Measurements from ENCODE around the gene VPS35. TPM values are rescaled to one million over a fixed set of nuclear protein-coding genes. Genes with fewer than 3 reads are reported as not detected.
A peak's percentile ranks its signal among the peaks of the same experiment; 100 is the strongest.

The VPS35 gene
- polyA plus RNA-seq, 12 donors, result 66.1 to 210 (median 88.5) TPM

DNA sequence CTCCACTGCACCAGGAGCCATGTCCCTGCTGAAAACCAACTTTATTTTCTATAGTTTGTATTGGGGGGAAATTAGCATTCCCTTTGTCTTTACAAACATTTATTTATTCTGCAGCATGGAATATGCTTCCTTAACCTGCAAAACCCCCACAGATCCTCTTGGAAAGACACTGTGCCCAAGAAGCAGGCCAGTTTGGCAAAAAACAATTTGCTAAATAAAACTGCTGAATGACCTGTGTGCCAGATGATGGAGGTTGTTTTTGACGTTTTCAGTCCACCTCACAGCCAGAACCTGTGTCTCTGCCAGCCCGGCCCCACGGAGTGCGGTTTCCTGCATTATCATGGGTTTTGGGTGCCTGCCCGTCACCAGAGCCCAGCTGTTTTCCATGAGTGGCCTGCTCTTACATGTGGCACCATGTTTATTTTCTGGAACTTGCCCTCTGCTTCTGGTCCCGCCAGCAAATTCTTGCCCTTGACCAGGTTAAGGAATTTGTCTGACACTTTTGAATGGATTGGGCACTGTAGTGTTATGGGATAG is 26.9 kb upstream of the VPS35 start:
- no peak for DNase-seq

DNA sequence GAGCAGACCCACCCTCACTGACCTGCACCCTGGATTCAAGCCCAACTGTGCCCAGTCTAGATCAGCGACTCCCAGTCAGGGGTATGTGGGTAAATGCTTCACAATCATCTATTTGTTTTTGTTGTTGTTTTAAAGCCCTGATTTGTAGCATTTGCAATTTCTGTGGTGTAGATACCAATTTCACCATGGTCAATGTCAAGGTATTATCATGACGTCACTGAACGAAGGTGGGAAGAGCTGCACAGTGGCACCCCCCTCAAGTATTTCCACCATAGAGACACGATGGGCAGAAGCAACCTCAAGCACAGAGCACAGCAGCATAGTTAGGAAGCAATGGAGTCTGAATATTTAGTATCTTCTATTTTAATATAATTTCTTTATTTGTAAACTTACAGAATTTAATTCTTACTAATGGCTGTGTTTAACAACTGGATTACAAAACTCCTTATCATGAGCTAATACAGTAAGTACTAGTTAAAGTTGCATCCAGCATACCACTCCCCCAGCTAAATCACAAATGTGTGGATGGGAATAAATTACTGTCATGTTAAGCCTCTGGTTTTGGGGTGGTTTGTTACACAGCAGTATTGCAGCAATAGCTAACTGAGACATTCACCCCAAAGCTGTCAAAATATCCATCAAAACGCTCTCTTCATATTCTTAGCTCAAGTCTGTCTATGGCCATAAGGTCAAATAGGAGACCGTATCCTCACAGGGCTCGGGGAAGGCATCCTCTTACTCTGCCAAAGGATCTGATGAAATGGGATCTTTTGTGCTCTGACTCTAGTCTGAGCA is 26.0 kb upstream of the VPS35 start:
- DNase-seq, result no peak

DNA sequence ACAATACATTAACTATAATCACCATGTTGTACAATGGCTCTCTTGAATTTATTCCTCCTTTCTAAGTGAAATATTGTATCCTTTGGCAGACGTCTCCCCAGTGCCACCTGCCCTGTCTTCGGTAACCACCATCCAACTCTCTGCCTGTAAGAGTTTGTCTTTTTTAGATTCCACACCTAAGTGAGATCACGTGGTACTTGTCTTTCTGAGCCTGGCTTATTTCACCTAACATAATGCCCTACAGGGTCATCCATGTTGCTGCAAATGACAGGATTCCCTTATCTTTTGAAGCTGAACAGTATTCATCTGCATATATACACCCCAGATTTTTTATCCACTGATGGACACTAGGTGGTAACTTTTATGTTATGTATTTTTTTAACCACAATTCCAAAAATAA is 24.7 kb upstream of the VPS35 start:
- DNase-seq, result no peak

DNA sequence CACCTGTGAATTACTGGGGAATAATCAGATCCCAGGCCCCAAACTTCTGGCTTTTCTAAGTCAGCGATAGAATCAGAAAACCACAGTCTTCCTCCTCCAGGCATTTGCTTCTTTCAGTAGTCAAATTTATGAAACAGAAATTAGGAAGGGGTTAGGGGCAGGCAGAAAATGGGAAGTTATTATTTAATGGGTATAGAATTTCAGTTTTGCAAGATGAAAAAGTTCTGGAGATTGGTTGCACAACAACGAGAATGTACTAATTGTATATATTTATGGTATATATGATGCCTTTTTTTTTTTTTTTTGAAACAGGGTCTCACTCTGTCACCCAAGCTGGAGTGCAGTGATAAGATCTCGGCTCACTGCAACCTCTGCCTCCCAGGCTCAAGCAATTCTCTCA is 23.9 kb upstream of the VPS35 start:
- no peak for DNase-seq

DNA sequence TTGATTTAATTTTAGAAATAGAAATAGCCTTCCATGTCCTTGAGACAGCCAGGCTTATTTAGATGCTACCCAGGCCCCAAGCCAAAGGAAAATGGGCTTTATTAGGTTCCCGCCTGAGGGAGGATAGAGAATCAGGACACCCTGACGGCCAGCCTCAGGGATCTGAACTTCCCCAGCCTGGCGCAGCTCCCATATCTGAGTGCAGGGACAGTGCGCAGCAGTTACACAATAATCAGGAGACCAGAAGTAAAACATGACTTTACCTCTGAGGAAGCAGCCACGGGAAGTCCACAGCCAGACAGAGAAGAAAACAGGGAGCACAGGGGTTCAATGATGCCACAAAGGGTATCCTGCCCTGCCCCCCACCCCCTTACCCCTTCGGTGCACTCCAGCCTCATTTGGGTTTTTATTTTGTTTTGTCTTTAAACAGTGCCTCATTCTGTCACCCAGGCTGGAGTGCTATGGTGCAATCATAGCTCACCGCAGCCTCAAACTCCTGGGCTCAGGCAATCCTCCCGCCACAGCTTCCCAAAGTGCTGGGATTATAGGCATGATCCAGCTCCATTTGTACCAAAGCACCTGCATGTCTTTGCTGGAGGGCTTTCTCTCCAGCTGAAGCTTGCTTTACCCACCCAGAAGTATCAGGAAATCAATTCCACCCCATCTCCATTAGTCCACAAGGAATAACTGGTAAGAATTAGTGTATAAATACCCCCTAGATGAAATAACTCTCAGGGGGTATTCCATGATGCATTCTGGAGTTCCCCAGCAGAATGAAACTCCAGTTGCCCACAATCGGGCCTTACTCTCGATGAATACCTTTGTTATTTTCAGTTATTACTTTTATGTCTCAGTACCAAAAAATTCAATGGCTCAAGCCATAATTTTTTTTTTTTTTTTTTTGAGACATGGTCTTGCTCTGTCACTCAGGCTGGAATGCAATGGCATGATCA is 22.4 kb upstream of the VPS35 start:
- DNase-seq, result no peak

DNA sequence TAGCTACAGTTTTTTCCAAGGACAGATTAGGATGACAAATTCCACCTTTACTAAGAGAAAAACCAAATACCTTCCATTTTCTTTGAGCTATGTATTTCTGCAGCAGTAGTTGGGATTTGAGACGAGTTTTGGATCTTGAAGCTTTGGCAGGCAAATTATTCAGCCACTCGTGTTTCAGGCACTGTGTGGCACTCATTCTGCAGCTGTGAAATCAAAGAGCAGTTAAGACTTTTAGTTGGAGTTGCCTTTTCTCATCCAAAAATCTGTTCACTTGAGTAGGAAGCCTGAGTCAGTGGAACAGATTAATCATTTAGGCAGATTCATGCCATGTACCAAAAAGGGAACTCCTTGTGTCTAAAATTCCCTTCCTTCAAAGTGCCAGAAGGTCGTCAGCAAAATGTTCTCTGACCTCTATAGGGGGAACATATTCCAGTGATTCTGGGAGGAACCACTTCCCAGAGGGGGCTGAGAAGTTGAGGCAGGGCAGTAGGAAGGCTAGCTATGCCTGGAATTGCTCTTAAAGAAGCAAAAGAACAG is 20.6 kb upstream of the VPS35 start:
- no peak for DNase-seq

DNA sequence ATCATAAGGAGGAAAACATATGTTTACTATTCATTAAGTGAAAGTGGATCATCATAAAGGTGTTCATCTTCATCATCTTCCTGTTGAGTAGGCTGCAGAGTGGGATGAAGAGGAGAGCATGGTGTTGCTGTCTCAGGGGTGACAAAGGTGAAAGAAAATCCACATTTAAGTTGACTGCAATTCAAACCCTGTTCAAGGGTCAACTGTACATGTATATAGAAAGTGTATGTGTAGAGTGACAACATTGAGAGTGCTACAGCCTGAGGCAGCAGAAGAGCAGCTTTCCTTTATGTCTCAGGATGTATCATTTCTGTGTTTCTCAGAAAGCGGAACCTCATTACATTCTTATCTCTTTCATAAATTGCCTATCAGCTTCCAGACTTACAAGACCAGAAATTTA is 17.7 kb upstream of the VPS35 start:
- no peak for DNase-seq

DNA sequence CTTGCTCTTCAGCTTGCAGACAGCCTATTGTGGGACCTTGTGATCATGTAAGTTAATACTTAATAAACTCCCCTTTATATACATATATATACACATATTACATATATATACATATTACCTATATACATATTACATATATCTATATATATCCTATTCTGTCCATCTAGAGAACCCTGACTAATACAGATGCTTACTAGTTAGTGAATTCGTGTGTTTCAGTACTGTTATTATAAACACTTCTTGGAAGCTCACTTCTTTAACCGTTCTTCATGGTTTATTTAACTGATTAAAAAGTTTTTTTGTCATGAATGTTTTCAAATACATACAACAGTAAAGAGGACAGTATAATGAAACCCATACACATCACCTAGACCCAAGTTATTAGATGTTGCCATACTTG is 13.1 kb upstream of the VPS35 start:
- no peak for DNase-seq

DNA sequence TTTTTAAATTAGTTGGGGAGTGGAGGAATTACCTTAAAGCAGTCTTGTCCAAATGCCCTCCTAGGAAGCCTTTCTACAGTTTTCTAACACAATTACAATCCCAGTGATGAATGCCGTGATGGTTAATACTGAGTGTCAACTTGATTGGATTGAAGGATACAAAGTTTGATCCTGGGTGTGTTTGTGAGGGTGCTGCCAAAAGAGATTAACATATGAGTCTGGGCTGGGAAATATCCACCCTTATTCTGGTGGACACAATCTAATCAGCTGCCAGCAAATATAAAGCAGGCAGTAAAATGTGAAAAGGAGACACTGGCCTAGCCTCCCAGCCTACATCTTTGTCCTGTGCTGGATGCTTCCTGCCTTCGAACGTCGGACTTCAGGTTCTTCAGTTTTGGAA is 12.6 kb upstream of the VPS35 start:
- no peak for DNase-seq

DNA sequence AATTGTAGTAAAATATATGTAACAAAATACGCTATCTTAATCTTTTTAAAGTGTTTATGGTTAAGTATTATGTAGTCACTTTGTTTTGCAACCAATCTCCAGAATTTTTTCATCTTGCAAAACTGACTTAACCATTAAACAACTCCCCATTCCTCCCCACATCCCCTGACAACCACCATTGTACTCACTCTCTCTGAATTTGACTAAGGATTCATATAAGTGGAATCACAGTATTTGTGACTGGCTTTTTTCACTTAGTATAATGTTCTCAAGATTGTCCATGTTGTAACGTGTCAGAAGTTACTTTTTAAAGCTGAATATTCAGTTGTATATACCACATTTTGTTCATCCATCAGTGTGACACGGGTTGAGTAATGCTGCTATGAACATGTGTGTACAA is 11.1 kb upstream of the VPS35 start:
- DNase-seq, result no peak

DNA sequence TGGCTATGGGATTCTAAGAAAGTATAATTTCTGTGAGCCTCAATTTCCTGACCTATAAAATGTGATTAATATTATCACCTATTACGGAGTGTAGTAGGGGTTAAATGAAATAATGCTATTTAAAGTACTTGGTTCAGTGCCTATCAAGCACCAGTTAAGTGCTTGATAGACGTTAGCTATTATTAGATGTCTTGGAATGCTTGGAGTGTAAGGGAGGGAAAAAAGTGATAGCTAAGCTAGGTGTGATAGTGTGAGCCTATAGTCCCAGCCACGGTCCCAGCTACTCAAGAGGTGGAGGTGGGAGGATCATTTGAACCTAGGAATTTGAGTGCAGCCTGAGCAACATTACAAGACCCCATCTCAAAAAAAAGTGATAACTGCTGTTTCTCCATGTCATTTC is 8.0 kb upstream of the VPS35 start:
- no peak for DNase-seq

DNA sequence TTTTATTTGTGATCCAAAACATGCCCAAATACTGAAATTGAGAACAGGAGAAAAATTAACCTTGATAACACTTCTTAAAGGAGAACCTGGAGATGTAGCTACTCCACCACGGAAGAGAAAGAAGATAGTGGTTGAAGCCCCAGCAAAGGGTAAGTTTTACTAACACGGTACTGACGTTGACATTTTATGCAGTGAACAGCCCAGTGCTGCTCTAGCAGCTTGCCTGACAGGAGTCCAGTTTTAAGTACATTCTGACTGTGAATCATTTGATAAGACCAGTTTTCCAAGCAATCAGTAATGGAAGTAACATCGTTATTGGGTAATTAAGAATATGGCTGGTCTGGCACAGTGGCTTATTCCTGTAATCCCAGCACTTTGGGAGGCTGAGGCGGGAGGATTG is 7.0 kb upstream of the VPS35 start:
- no peak for DNase-seq

DNA sequence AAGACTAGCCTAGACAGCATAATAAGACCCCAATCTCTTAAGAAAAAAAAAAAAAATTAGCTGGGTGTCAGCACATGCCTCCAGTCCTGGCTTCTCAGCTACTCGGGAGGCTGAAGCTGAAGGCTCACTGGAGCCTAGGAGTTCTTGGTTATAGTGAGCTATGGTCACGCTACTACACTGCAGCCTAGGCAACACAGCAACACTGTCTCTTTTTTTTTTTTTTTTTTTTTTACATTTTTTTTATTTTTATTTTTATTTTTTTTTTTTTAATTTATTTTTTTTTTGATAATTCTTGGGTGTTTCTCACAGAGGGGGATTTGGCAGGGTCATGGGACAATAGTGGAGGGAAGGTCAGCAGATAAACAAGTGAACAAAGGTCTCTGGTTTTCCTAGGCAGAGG is 4.6 kb upstream of the VPS35 start:
- DNase-seq, result no peak

DNA sequence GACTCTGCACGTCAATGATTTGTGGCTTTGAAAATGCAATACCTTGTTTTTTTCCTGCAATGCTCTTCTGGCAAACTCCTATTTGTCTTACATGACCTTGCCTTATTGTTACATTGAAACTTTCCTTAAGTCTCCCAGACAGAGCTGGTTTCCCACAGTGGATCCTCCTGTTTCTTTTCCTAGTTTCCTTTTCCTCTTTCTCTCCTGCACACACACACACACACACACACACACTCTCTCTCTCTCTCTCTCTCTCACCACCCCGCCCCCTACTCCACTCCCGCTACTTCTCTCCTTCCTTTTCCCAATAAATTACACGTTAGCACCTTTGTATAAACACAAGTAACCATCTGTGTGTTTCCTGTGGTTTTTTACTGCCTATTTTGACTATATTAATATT is 2.7 kb upstream of the VPS35 start:
- DNase-seq, result no peak

DNA sequence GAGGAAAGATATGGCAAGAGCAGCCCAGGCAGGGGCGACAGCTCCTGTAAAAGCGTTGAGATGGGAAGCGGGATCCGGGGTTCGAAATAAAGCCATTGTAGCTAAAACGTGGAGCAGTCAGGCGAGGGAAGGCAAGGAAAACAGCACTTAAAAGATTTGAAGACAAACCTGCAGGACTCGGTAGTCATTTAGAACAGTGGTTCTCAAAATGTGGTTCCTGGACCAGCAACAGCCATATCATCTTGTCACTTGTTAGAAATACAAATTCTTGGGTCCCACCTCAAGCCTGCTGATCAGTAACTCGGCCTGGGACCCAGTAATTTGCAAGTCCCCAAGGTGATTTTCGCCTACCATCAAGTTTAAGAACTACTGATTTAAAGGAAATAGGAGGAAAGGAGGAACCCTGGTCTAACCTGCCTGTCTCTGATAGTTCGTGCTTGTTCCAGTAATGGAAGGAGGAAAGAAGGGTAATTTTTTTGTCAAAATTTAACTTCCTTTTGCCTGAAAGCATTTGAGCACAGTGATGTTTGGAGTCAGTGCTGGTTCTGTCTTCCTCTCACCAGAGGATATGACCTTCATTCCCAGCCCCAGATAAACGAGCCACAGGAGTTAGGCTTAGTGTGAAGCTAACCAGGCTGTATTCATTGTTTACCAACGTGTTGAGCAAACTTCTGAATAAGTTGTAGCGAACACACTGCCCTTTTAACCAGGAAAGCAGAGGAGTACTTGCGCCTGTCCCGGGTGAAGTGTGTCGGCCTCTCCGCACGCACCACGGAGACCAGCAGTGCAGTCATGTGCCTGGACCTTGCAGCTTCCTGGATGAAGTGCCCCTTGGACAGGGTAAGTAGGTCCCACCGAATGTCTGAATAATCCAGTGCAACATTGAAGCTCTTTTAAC is 1.6 kb upstream of the VPS35 start:
- DNase-seq, result no peak

DNA sequence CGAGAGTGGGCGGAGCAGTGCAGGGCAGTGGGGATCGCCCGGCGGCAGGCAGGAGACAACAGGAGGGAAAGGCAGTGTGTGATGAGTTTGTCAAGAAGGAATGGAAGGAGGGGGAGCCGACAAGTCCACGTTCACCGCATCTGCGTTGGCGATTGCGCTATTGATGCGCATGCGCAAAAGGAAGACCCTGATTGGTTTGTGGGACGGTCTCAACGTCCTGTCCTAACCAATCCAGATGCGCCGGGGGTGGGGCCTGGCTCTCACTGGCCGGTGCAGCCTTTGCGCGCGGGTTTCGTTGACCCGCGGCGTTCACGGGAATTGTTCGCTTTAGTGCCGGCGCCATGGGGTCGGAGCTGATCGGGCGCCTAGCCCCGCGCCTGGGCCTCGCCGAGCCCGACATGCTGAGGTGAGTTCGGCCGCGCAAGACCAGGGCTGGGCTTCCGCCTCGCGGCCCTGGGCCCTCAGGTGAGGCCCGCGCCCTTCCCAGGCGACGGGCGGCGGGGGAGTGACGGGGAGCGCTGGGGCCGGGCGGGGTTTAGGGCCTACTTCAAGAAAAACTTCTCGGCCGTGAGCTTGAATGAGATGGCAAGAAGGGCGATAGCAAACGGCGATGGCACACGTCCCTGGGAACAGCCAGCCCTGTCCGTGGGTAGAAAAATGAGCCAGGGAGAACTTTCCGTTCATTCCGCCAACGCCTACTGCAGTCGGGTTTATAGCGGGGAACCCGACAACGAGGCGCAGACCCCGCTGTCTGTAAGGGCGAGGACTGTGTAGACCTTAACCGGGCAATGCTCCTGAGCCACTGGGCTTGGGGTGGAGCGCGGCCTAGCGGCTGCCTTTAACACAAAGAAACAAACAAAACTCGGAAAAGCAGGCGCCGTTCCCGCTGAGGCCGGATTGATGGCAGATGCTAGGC is 645 bp upstream of the VPS35 start, which contains the start of gene ORC6:
TSS of gene ORC6 (plus strand) at position 295 of the 916 bp plus-strand sequence. CDS start at position 342, 47 bp downstream.
- DNase-seq, result peak; percentile 98

DNA sequence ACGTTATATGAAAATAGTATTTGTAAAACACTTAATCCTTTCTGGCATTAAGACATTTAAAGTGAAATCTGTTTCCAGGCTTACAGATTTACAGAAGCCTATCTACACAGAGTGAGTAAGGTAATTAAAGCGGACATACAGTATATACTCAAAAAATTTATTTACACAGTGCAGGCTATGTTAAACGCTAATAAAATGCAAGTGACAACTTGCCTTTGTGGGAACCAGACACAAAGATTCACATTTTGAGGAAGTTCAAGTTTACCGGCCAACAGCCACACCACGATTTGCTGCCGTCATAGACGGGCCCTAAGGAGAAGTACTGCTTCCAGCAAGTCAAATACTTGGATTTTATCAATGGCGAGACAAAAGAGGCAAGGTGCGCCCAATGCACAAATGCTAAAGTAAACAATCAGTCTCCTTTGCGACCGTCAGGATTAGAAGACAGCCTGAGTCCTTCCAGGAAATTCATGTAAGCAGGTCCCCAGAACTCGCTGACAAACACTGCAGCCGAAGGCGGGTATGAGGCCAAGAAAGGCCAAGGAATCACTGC is 801 bp downstream of the VPS35 start:
- DNase-seq, result peak; percentile 45

DNA sequence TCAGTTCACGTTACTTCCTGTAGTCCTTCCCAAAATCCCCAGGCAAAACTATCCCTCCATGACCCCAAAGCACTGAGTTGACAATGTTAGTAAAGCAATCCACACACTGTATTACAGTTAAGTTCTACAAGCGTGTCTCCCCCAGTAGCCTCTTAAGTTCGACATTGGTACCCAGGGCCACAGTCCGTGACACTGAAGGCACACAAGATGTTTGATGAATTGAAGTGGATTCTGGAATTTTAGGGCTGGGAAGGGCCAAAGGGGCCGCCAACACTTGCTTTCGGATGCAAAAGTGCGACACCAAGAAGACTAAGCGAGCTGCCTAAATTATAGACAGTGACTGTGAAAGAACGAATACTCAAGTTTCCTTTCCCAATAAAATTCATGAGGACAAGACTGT is 1.5 kb downstream of the VPS35 start:
- no peak for DNase-seq

DNA sequence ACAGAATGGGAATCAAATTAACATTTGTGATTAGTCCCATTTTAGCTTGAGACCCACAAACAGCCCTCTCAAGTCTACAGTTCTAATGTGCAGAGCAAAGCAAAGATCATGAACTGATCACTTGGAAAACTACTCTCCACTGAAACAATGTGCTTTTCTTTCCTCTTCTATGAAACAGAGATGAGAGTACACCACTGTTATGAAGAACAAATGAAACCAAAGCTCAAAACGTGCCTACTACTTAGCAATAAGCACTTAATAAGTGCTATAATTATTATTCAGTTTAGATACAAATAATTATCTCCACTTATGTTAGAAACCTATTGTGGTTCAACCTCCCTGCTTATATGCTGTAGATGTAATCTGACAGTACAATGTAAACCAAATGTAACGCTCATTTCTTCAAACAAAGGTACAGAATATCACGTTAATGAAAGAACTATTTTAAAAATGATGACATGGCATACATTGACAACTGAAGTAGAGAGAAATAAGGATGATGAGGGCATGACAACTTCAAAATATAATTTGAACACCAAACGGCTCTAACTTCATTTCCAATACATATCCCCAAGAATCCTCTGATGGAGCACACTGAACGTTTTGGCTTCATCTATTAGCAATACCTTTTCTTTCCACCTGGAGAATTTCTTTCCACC is 2.0 kb downstream of the VPS35 start:
- DNase-seq, result no peak
